Stimulated activated CD4-positive, alpha-beta T cell treated with anti-CD3 and anti-CD28 coated beads, TNF-alpha, amount 100 ng/mL, for 24 hours (primary cell): ENCODE data around the gene RMND5A.
A peak's percentile ranks its signal among the peaks of the same experiment; 100 is the strongest.
"Not testable (repeated sequence)": the region's sequence is repeated elsewhere in the genome, so short reads cannot be mapped to it uniquely, and the experiment has no call there.

Source experiments
- DNase-seq, 3 experiments: peaks; one replicate each; pipeline ENCODE4 v3.0.0-alpha.2; 2020; ENCODE audit warnings: low read depth in 3 of 3

The RMND5A gene, protein sequence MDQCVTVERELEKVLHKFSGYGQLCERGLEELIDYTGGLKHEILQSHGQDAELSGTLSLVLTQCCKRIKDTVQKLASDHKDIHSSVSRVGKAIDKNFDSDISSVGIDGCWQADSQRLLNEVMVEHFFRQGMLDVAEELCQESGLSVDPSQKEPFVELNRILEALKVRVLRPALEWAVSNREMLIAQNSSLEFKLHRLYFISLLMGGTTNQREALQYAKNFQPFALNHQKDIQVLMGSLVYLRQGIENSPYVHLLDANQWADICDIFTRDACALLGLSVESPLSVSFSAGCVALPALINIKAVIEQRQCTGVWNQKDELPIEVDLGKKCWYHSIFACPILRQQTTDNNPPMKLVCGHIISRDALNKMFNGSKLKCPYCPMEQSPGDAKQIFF

GRCh38 chr2:86719637-86720539 is at the start of gene RMND5A:
Gene RMND5A (plus strand): TSS chr2:86720291. CDS start chr2:86720668, 377 bp downstream.
- DNase-seq, result peak; percentile 81 to 89 (median 82)

- no peak for DNase-seq
Observed at GRCh38 chr2:86671337-86671981, 48.6 kb upstream of the RMND5A start.

DNA sequence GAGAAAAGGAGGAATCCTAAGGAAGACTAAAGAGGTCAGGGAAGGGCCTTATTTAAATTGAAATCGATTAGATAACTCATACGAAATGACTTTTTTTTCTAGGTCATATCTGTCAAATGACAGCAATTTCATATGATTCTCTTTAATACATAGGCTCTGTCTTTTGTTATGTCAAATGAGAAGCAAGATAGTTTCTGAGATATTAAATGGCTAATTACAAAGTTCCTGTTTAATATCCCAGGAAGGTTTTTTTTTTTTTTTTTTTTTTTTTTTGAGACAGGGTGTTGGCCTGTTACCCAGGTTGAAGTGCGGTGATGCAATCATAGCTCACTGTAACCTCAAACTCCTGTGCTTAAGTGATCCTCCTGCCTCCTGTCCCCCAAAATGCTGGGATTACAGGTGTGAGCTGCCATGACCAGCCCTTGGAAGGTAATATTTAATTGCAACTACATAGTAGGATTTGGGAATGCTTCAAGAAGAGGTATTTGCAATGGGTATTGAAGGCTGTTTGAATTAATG is 48.0 kb upstream of the RMND5A start:
- no peak for DNase-seq

DNA sequence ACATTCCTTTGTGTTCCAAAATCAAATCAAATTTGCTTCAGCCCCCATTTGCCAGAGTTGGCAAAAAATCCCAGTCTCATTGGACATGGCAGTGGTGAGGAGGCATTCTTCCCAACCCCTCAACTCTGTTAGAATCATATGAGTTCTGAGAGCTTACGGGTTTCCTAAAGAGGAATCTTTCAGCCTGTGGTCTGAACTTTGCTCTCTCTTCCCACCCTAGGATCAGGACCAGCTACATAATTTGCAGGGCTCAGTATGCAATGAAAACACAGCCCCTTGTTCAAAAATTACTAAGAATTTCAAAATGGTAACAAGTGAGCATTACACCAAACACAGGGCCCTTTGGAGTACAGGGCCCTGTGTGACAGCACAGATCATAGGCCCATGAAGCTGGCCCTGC is 47.1 kb upstream of the RMND5A start:
- DNase-seq, result no peak

DNA sequence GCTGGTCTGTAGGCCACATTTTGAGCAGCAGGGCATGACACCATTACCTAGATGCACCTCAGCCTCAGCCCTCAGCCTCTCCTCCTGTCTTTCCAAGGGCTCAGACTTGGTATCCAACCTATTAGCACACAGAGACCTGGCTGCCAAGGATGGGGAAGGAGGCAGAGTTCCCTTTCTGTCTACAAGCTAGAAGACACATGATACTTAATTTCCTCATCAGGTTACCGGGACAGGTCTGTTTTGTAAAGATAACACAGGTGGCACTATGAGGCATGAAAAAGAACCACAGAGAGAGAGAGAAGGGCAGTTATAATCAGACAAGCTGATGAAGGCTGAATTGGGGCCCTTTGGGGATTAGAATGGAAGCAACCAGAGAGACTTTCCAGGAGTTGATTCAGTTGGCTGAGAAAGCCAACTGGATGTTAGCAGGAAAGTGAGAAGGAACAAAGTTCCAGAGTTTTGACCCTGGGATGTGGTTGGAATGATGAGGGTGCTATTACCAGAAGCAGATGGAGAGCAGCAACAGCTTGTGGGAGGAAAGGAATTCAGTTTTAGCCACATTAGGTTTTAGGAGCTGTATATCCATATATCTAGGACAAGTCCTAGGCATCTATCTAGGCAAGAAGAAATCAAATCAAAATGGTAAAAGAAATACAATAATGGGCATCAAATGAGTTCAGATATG is 46.0 kb upstream of the RMND5A start:
- no peak for DNase-seq

GRCh38 chr2:86675104-86675503 is 45.0 kb upstream of the RMND5A start:
- DNase-seq, result no peak

DNA sequence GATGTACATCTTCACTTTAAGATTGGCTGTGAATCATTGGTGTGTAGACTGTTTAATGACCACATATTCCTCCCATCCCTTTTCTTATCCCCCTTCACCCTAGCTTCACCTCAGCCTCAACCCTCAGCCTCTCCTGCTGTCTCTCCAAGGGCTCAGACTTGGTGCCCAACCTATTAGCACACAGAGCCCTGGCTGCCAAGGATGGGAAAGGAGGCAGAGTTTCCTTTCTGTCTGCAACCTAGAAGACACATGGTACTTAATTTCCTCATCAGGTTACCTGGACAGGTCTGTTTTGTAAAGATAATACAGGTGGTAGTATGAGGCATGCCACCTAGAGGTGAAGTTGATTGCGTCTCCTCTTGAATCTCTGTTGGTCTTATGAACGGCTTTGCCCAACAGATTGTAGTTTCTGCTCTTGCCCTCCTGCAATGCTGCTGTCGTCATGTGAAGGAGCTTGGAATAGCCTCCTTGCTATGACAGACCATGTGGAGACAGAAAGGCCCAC is 44.5 kb upstream of the RMND5A start:
- DNase-seq, result no peak

DNA sequence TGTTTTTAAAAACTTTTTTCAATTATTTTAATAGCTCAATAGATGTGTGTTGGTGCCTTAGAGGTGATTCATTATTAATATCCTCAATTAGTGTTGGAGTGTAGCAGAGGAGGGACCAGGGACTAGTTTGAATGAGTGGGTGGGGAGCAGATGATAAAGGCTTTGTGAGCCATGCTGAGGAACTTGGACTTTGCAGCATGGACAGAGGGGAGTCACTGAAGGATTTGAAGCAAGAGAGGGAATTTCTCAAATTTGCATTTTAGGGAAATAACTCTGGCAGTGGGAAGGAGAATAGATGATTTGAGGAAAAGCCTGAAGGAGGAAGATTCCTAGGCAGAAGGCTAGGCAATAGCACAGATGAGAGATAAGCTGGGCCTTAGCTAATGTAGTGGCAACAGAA is 42.3 kb upstream of the RMND5A start:
- DNase-seq, result no peak

- DNase-seq, result no peak
Observed at GRCh38 chr2:86679036-86679435, 41.1 kb upstream of the RMND5A start.

GRCh38 chr2:86685351-86685750 is 34.7 kb upstream of the RMND5A start:
- DNase-seq, result no peak

- DNase-seq, result no peak
Observed at GRCh38 chr2:86686460-86686859, 33.6 kb upstream of the RMND5A start.

DNA sequence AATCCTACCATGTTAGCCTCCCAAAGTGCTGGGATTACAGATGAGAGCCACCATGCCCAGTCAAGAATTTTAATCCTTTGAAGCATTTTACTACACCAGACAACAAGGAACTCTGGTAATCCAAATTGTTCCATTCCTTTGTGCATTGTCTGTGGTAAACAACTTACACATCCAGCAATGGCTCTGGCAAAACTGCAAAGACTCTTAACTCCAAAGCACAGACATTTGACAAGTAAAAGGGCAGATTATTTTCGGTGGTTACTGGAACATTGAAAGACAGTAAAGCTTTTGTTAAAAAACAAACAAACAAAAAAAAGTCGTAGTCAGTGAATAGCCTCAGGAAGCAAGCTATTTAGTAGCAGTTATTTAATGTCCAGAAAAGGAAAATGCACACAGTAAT is 33.2 kb upstream of the RMND5A start:
- DNase-seq, result no peak

- no peak for DNase-seq
Observed at GRCh38 chr2:86695053-86695691, 24.9 kb upstream of the RMND5A start.

- no peak for DNase-seq
Observed at GRCh38 chr2:86697551-86698104, 22.5 kb upstream of the RMND5A start.

- no peak for DNase-seq
Observed at GRCh38 chr2:86700690-86701089, 19.4 kb upstream of the RMND5A start.

DNA sequence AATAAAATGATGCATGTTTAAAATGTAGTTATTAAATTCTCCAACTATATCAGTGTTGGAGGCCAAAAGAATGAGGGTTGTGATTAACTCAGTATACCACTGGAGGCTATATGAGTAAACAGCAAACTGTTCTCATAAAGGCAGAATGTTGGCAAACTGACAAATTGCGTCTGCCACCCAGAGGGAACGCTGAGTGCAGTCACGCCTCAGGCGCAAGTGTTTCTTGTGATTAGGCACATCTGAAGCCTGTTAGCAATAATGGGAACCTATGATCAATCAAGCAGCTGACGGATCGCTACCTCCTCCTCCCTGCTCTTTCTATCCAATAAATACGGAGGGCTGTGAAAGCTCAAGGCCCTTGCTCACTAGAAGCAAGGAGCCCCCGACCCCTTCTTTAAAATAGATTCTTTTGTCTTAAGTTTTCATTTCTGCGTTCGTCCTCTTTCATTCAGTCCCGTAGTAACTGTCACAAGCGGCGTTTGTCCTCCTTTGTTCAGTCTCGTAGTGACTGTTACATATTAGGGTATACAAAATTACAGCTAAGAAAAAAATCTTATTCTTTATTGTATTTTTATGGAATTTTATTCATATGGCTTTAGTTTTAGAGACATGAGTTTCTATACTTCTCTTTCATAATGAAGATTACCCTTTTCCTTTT is 16.3 kb upstream of the RMND5A start:
- no peak for DNase-seq

DNA sequence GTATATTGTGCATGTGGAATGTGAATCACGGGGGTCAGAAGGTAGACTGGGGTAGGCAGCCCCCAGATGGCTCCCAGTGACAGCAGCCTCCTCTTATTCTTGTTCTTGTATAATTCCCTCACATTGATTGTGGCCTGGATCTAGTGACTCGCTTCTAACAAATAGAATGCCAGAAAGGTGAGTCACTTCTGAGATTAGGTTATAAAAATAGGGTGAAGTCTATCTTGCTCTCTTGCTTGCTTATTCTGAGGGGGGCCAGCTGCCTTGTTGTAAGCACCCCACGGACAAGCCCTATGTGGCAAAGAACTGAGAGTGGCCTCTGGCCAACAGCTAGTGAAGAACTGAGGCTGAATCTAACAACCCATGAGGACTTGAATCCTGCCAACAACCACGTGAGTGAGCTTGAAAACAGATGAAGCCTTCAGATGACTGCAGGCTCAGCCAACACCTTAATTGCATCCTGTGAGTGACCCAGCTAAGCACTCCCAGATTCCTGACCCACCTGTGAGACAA is 15.6 kb upstream of the RMND5A start:
- no peak for DNase-seq

- no peak for DNase-seq
Observed at GRCh38 chr2:86706220-86706619, 13.9 kb upstream of the RMND5A start.

- DNase-seq, result no peak
Observed at GRCh38 chr2:86706935-86707334, 13.2 kb upstream of the RMND5A start.

DNA sequence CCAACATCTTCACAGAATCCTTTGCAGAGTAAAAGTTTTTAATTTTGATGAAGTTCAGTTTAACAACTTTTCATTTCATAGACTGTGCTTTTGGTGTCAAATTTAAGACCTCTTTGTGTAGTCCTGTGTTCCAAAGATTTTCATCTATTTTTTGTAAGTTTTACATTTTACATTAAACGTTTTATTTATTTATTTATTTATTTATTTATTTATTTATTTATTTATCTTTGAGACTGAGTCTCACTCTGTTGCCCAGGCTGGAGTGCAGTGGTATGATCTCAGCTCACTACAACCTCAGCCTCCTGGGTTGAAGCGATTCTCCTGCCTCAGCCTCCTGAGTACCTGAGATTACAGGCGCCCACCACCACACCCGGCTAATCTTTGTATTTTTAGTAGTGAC is 12.0 kb upstream of the RMND5A start:
- not testable (repeated sequence) for DNase-seq
